Left ventricle myocardium inferior (tissue), 1 donor: ENCODE data around the gene BICDL1. TPM values are rescaled to one million over a fixed set of nuclear protein-coding genes. Genes with fewer than 3 reads are reported as not detected.
"Not testable (repeated sequence)": the region's sequence is repeated elsewhere in the genome, so short reads cannot be mapped to it uniquely, and the experiment has no call there.

ENCODE experiments used
- DNase-seq: peaks from one replicate; pipeline ENCODE4 v3.0.0-alpha.2; 2020
- H3K27ac ChIP-seq: fragments of 200-600 bp; replicated peaks from 2 replicates; pipeline ENCODE4 v1.8.0; 2021
- H3K27me3 ChIP-seq: fragments of 200-600 bp; 2 replicates; pipeline ENCODE4 v1.8.0; 2021; ENCODE audit warnings: low read depth
- H3K36me3 ChIP-seq: fragments of 200-600 bp; 2 replicates; pipeline ENCODE4 v1.8.0; 2021
- H3K4me1 ChIP-seq: fragments of 200-600 bp; 2 replicates; pipeline ENCODE4 v1.8.0; 2021
- H3K4me3 ChIP-seq: fragments of 200-600 bp; 2 replicates; pipeline ENCODE4 v1.8.0; 2021; ENCODE audit warnings: mild to moderate bottlenecking, moderate library complexity
- H3K9me3 ChIP-seq: fragments of 200-600 bp; replicated peaks from 2 replicates; pipeline ENCODE4 v1.8.0; 2021
- intact Hi-C: fragments of 100-400 bp; cut with micrococcal nuclease; formaldehyde crosslinking; loops from one replicate; pipeline ENCODE4 v1.11.0; 2022
- total RNA-seq: library from RNA; stranded (reverse); fragmentation: NEBNext Ultra II Directional; extraction: Animal tissue kit (Norgen Biotek cat#: 25700); gene quantifications from one replicate; pipeline ENCODE4 v1.2.1, GENCODE V29; 2021
- TF ChIP-seq, protein P1 (sequence below): fragments of 200-600 bp; IDR thresholded peaks from 2 replicates; pipeline ENCODE4 v1.8.0; 2021; ENCODE audit warnings: antibody characterized with exemption, mild to moderate bottlenecking, borderline replicate concordance
- donor health status: DM: no; HTN: yes; CAD: no; lungs with severe emphysema.

BICDL1 gene
- total RNA-seq, 1 donor from 2014 or later, result 0.08 TPM

DNA sequence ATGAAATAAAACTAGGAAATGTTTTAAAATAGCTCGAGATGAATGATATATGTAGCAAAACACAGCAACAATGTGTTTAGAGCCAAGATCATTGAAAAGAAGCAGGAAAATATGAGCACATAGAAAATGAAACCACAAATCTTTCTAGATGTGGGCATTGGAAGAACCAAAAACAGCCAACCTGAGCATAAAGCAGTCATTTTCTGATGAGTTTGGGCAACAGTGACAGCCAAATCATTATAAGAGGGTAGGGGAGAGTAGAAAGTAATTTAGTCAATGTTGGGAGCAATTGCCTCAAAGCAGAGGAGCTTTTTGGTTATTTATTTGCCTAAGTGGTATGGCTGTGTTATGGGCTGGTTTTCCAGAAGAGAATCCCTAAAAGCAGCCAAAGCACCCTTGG, 8.8 kb upstream of the BICDL1 start:
- H3K27me3 ChIP-seq, result peaks cover 85% of the 10 kb centered on the region
- DNase-seq, result no peak
- no peaks in the 10 kb centered on the region for H3K9me3 ChIP-seq
- no peak overlapping the region for H3K4me3 ChIP-seq
- TF ChIP-seq, protein P1, sequence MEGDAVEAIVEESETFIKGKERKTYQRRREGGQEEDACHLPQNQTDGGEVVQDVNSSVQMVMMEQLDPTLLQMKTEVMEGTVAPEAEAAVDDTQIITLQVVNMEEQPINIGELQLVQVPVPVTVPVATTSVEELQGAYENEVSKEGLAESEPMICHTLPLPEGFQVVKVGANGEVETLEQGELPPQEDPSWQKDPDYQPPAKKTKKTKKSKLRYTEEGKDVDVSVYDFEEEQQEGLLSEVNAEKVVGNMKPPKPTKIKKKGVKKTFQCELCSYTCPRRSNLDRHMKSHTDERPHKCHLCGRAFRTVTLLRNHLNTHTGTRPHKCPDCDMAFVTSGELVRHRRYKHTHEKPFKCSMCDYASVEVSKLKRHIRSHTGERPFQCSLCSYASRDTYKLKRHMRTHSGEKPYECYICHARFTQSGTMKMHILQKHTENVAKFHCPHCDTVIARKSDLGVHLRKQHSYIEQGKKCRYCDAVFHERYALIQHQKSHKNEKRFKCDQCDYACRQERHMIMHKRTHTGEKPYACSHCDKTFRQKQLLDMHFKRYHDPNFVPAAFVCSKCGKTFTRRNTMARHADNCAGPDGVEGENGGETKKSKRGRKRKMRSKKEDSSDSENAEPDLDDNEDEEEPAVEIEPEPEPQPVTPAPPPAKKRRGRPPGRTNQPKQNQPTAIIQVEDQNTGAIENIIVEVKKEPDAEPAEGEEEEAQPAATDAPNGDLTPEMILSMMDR, result no peak
- H3K4me1 ChIP-seq, result no peaks in the 10 kb centered on the region
- intact Hi-C loops, result no loop called here
- H3K27ac ChIP-seq, result no peak overlapping the region
- no peaks in the 10 kb centered on the region for H3K36me3 ChIP-seq

DNA sequence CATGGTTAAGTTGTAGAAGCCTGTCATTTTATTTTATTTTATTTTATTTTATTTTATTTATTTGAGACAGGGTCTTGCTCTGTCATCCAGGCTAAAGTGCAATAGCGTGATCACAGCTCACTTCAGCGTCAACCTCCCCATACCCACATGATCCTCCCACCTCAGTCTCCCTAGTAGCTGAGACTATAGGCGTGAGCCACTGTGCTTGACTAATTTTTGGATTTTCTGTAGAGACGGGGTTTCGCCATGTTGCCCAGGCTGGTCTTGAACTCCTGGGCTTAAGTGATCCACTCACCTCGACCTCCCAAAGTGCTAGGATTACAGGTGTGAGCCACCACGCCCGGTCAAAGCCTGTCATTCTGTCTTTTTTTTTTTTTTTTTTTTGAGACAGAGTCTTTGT, 8.3 kb upstream of the BICDL1 start:
- H3K36me3 ChIP-seq, H3K9me3 ChIP-seq, H3K4me3 ChIP-seq, H3K27ac ChIP-seq, intact Hi-C loops, H3K4me1 ChIP-seq, DNase-seq: not testable (repeated sequence)
- peaks cover 87% of the 10 kb centered on the region for H3K27me3 ChIP-seq

DNA sequence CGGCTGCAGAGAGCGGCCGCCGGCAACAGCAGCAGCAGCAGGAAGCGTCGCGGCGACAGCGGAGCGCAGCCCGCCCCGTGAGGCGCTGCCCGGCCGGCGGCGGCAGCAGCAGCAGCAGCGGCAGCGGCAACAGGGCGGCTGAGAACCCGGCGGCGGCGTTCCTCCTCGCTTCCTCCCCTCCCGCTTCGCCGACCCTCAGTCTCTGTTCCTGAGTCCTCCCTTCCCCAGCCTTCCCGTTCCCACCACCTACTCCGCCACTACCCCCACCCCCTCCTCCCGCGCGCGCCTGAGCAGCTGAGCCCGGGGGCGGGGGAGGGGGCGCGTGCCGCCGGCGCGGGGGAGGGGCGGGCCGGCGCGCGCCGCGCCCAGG, 310 bp downstream of the BICDL1 start:
- no peaks in the 10 kb centered on the region for H3K9me3 ChIP-seq
- H3K27me3 ChIP-seq, result peaks cover 88% of the 10 kb centered on the region
- peak; percentile 14 for DNase-seq
- H3K4me1 ChIP-seq, result peaks cover 14% of the 10 kb centered on the region
- no peaks in the 10 kb centered on the region for H3K36me3 ChIP-seq
- H3K27ac ChIP-seq, result peak overlapping the region; percentile 14
- intact Hi-C loops, result no loop called here
- H3K4me3 ChIP-seq, result peak overlapping the region; percentile 71
- TF ChIP-seq, protein P1, result no peak

DNA sequence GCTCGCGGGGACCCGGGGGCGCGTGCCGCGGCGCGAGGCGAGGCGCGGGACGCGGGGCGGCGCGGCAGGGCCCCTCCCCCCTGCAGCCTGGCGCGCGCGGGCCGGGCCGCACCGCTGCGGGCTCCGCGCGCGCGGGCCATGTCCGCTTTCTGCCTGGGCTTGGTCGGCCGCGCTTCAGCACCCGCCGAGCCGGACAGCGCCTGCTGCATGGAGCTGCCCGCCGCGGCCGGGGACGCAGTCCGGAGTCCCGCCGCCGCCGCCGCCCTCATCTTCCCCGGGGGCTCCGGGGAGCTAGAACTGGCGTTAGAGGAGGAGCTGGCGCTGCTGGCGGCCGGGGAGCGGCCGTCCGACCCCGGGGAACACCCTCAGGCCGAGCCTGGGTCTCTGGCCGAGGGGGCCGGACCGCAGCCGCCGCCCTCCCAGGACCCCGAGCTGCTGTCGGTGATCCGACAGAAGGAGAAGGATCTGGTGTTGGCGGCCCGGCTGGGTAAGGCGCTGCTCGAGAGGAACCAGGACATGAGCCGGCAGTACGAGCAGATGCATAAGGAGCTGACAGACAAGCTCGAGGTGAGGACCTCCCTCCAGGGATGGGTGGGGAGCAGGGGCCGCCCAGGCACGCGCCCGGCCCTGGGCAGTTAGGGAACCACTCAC, 820 bp downstream of the BICDL1 start:
- Histone ChIP-seq H3K9me3 (no peaks in the 10 kb centered on the region), H3K36me3 (no peaks in the 10 kb centered on the region), H3K4me3 (peak overlapping the region; percentile 71), H3K27me3 (peaks cover 89% of the 10 kb centered on the region), H3K27ac (no peak overlapping the region), H3K4me1 (peaks cover 14% of the 10 kb centered on the region)
- peak; percentile 84 for DNase-seq
- TF ChIP-seq, protein P1, result no peak
- intact Hi-C loops, result no loop called here

DNA sequence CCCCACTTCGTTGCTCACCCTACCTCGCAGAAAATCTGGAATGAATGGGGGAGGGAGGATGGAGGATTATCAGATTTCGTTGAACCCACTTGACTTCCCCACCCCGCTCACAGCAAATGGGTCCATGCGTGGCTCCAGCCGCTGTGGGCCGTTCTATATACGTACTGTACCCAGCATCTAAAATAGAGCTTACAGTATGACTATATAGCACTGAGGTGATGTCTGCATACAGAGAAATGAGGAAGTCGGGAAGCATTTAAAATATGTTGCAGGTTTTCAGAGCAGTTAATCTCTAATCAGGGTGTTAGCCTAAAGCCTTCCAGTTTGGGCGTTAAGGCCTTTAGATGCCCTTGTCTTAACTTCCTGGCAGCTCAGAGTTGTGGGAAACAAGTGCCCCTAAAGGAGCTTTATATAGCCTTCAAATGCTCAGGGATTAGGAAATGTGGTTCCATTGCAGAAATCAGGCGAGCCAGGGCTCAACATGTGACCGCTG, 1.4 kb downstream of the BICDL1 start:
- H3K27ac ChIP-seq, result no peak overlapping the region
- H3K9me3 ChIP-seq, result no peaks in the 10 kb centered on the region
- peak overlapping the region; percentile 55 for H3K4me3 ChIP-seq
- H3K27me3 ChIP-seq, result peaks cover 89% of the 10 kb centered on the region
- no peaks in the 10 kb centered on the region for H3K36me3 ChIP-seq
- DNase-seq, result no peak
- intact Hi-C loops, result no loop called here
- peaks cover 14% of the 10 kb centered on the region for H3K4me1 ChIP-seq
- TF ChIP-seq, protein P1, result no peak

DNA sequence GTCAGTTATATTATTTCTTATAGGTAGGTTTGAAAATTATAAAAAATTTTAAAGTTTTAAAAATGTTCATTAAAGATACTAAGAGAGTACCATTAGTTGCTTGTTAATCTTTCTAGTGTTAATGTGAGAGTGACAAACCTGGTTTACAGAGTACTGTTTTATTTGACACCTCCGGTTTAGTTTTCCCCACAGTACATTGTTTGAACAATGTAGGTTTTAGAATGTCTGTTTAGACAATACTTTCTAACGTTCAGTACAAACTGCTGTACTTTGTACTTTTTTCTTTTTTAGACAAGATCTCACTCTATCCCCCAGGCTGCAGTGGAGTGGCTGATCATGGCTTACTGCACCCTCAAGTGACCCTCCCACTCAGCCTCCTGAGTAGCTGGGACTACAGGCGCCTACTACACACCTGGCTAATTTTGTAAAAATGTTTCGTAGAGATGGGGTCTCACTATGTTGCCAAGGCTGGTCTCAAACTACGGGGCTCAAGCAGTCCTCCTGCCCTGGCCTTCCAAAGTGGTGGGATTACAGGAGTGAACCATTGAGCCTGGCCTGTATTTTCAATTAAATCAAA, 3.2 kb downstream of the BICDL1 start:
- TF ChIP-seq, protein P1, result no peak
- Histone ChIP-seq H3K4me1 (peaks cover 14% of the 10 kb centered on the region), H3K36me3 (no peaks in the 10 kb centered on the region), H3K27ac (no peak overlapping the region), H3K9me3 (no peaks in the 10 kb centered on the region), H3K27me3 (peaks cover 89% of the 10 kb centered on the region), H3K4me3 (no peak overlapping the region)
- intact Hi-C loops, result no loop called here
- DNase-seq, result no peak
